Mucosa of stomach (tissue), 1 donor: Measurements from ENCODE around the gene GRID1.
"Not testable (repeated sequence)": the region's sequence is repeated elsewhere in the genome, so short reads cannot be mapped to it uniquely, and the experiment has no call there.

Experiments used
- H3K27me3 ChIP-seq: one replicate; pipeline ENCODE4 v1.7.0; 2013; ENCODE audit warnings: mild to moderate bottlenecking, low read length; ENCODE audit not compliant: control insufficient read depth, insufficient read depth
- H3K36me3 ChIP-seq: one replicate; pipeline ENCODE4 v1.7.0; 2013; ENCODE audit warnings: low read length; ENCODE audit not compliant: control insufficient read depth, insufficient read depth
- H3K4me1 ChIP-seq: one replicate; pipeline ENCODE4 v1.7.0; 2013; ENCODE audit warnings: mild to moderate bottlenecking, low read length; ENCODE audit not compliant: control insufficient read depth, insufficient read depth
- H3K4me3 ChIP-seq: one replicate; pipeline ENCODE4 v1.7.0; 2013; ENCODE audit warnings: low read length
- H3K9ac ChIP-seq: one replicate; pipeline ENCODE4 v1.7.0; 2013; ENCODE audit warnings: mild to moderate bottlenecking, low read length, moderate library complexity
- H3K9me3 ChIP-seq: one replicate; pipeline ENCODE4 v1.7.0; 2013; ENCODE audit warnings: mild to moderate bottlenecking, low read length, moderate library complexity; ENCODE audit not compliant: control insufficient read depth
- donor health status: Pancreatic carcinoma.

Gene GRID1

GRCh38 chr10:85936161-85936560, 430.4 kb downstream of the GRID1 start:
- Histone ChIP-seq H3K9me3 (no peaks in the 10 kb centered on the region), H3K27me3 (no peaks in the 10 kb centered on the region), H3K36me3 (no peaks in the 10 kb centered on the region), H3K4me1 (no peaks in the 10 kb centered on the region), H3K4me3 (no peak overlapping the region), H3K9ac (no peak overlapping the region)

- Histone ChIP-seq H3K9ac (no peak overlapping the region), H3K27me3 (no peaks in the 10 kb centered on the region), H3K4me3 (no peak overlapping the region), H3K4me1 (no peaks in the 10 kb centered on the region), H3K9me3 (no peaks in the 10 kb centered on the region), H3K36me3 (no peaks in the 10 kb centered on the region)
These were observed 432.0 kb downstream of the GRID1 start for GRCh38 chr10:85934586-85934985.

DNA sequence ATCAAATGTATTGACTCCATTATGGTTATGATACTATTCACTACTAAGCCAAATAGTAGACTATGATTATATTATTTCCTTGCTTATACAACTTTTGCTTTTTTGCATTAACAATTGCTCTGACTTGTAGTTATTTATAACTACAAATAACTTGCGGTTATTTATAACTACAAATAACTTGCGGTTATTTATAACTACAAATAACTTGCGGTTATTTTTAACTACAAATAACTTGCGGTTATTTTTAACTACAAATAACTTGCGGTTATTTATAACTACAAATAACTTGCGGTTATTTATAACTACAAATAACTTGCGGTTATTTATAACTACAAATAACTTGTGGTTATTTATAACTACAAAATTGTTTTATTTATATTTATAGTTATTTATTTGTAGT, 436.6 kb downstream of the GRID1 start:
- H3K27me3 ChIP-seq, H3K4me1 ChIP-seq, H3K4me3 ChIP-seq, H3K9ac ChIP-seq, H3K36me3 ChIP-seq, H3K9me3 ChIP-seq: not testable (repeated sequence)

DNA sequence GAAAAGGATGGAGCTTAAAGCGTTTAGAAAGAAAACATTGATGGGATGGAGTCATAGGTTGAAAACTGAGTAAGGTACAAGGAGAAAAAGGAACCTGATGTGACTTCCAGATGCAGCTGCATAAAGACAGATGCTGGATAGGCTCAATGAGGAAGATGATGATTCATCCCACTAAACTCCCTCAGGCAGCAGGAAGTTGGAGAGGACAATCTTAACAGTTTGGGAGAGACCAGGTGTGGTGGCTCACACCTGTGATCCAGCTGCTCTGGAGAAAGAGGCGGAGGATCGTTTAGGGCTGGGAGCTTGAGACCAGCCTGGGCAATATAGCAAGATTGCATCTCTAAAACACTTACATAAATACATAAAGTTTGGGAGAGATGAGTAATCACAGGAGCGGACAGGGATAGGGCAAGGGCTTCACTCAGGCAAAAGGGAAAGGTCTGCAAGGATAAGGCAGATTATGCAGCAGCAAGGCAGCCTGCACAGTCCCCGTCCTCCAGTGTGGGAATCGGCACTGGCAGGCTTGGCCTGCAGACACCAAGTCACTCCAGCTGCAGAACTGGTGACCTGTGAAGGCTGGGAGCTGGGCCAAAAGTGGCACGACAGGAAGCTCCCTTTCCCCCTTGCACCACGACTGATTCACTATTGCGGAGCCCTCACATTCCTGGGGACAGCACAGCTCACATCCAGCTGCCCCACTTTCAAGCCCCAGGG, 438.5 kb downstream of the GRID1 start:
- Histone ChIP-seq H3K27me3 (no peaks in the 10 kb centered on the region), H3K9ac (no peak overlapping the region), H3K4me1 (no peaks in the 10 kb centered on the region), H3K4me3 (no peak overlapping the region), H3K36me3 (no peaks in the 10 kb centered on the region), H3K9me3 (no peaks in the 10 kb centered on the region)

GRCh38 chr10:85926986-85927385, 439.6 kb downstream of the GRID1 start:
- Histone ChIP-seq H3K9me3 (no peaks in the 10 kb centered on the region), H3K36me3 (no peaks in the 10 kb centered on the region), H3K4me1 (no peaks in the 10 kb centered on the region), H3K27me3 (no peaks in the 10 kb centered on the region), H3K9ac (no peak overlapping the region), H3K4me3 (no peak overlapping the region)

DNA sequence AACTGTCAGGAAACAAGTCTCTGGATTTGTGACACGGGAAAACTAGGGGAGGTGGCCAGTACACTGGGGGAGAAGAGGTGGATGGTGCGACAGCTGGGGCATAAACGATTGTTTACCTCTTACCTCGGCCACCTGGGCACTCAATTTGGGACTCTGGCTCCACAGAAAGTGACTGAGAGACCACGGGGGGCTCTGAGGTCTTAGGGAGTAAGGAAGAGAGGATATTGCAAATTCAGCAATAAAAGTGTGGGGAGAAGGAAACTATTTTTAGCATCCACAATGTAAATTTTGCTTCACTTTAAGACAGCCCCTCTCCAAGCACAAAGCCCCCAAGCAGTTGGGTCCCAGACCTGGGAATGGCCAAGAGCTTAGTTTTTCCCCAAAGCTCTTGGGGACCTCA, 440.5 kb downstream of the GRID1 start:
- Histone ChIP-seq H3K27me3 (no peaks in the 10 kb centered on the region), H3K9me3 (no peaks in the 10 kb centered on the region), H3K9ac (no peak overlapping the region), H3K36me3 (no peaks in the 10 kb centered on the region), H3K4me1 (no peaks in the 10 kb centered on the region), H3K4me3 (no peak overlapping the region)

GRCh38 chr10:85925201-85925750, 441.3 kb downstream of the GRID1 start:
- Histone ChIP-seq H3K27me3 (no peaks in the 10 kb centered on the region), H3K36me3 (no peaks in the 10 kb centered on the region), H3K4me1 (no peaks in the 10 kb centered on the region), H3K9ac (no peak overlapping the region), H3K4me3 (no peak overlapping the region), H3K9me3 (no peaks in the 10 kb centered on the region)

GRCh38 chr10:85924382-85925102, 442.1 kb downstream of the GRID1 start:
- H3K4me3 ChIP-seq: no peak overlapping the region
- H3K36me3 ChIP-seq: no peaks in the 10 kb centered on the region
- no peaks in the 10 kb centered on the region for H3K9me3 ChIP-seq
- no peak overlapping the region for H3K9ac ChIP-seq
- no peaks in the 10 kb centered on the region for H3K27me3 ChIP-seq
- no peaks in the 10 kb centered on the region for H3K4me1 ChIP-seq

DNA sequence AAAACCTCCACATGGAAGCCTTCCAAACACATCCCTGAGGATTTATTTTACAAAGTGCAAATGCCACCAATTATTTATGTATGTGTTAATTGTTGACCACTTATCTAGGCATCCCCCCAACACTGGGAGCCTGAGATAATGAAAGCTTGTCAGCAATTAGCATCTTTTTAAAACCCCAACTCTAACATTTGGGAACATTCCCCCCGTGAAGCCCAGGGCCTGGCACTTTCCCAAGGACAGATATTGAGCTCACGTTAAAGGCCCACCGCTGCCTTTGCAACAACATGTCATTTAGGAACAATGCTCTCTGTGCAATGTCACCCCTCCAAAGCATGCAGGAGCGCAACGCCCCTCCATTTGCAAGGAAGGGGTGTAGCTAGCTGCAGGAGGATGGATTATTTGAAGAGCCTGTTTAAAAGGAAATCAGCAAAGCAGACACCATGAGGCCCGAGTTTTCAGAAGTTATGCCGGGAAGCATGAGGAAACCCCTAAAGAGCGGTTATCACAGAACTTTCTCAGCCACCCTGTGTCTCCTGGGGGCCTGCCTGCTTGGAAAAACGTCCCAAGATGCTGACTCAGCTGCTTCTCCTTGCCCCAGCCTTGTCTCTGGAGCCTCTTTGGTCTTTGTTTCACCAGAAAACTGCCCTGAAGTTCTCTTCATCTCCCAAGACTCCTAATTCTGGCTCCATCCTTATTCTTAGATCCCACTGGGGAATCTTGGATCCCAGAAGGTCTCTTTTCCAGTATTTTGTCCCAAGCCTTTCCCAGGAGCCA, 444.1 kb downstream of the GRID1 start:
- no peak overlapping the region for H3K9ac ChIP-seq
- H3K27me3 ChIP-seq: no peaks in the 10 kb centered on the region
- no peak overlapping the region for H3K4me3 ChIP-seq
- H3K4me1 ChIP-seq: no peaks in the 10 kb centered on the region
- no peaks in the 10 kb centered on the region for H3K36me3 ChIP-seq
- H3K9me3 ChIP-seq: no peaks in the 10 kb centered on the region

- no peak overlapping the region for H3K4me3 ChIP-seq
- H3K9ac ChIP-seq: no peak overlapping the region
- H3K36me3 ChIP-seq: no peaks in the 10 kb centered on the region
- no peaks in the 10 kb centered on the region for H3K9me3 ChIP-seq
- no peaks in the 10 kb centered on the region for H3K4me1 ChIP-seq
- no peaks in the 10 kb centered on the region for H3K27me3 ChIP-seq
These were observed 444.8 kb downstream of the GRID1 start for GRCh38 chr10:85921789-85922188.

DNA sequence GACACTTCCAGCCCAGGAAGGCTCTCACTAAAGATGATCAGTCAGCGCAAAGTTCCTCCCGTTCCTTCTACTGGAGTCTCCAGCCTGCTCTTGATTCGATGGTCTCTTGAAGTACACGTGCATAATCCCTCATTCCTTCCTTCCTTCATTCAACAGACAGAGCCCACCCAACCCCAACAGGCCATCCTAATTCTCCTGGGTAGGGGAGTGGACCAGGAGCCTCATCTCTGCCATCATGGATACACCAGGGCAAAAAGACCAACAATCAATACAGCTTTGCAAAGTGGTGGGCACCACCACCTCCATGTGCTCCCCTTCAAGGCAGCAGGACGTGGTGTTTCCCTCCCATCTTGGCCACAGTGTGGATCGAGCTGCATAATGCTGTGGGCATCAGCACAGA, 446.3 kb downstream of the GRID1 start:
- Histone ChIP-seq H3K36me3 (no peaks in the 10 kb centered on the region), H3K9ac (no peak overlapping the region), H3K27me3 (no peaks in the 10 kb centered on the region), H3K4me1 (no peaks in the 10 kb centered on the region), H3K4me3 (no peak overlapping the region), H3K9me3 (no peaks in the 10 kb centered on the region)

- no peaks in the 10 kb centered on the region for H3K9me3 ChIP-seq
- H3K4me3 ChIP-seq: no peak overlapping the region
- no peaks in the 10 kb centered on the region for H3K4me1 ChIP-seq
- H3K36me3 ChIP-seq: no peaks in the 10 kb centered on the region
- no peak overlapping the region for H3K9ac ChIP-seq
- H3K27me3 ChIP-seq: no peaks in the 10 kb centered on the region
These were observed 447.0 kb downstream of the GRID1 start for GRCh38 chr10:85919491-85920021.
